IPS-18c (cell line): ENCODE measurements around the gene RPE65.
"Not testable (repeated sequence)": the region's sequence is repeated elsewhere in the genome, so short reads cannot be mapped to it uniquely, and the experiment has no call there.

Experiments
- H3K4me3 ChIP-seq: 2 replicates; pipeline ENCODE4 v1.7.0; 2013; ENCODE audit warnings: low read depth, mild to moderate bottlenecking, low read length, moderate library complexity; ENCODE audit not compliant: insufficient read depth
- H3K9me3 ChIP-seq: one replicate; pipeline ENCODE4 v1.6.1; 2013; ENCODE audit warnings: mild to moderate bottlenecking, low read length, moderate library complexity; ENCODE audit not compliant: control insufficient read depth, insufficient read depth

The RPE65 gene

DNA sequence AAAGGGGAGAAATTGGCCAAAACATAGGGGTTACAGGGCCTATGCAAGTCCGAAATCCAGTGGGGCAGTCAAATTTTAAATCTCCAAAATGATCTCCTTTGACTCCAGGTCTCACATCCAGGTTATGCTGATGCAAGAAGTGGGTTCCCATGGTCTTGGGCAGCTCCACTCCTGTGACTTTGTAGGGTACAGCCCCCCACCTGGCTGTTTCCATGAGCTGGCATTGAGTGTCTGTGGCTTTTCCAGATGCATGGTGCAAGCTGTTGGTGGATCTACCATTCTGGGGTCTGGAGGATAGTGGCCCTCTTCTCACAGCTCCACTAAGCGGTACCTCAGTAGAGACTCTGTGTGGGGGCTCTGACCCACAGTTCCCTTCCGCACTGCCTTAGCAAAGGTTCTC is 54.2 kb downstream of the RPE65 start:
- not testable (repeated sequence) for H3K9me3 ChIP-seq, H3K4me3 ChIP-seq

DNA sequence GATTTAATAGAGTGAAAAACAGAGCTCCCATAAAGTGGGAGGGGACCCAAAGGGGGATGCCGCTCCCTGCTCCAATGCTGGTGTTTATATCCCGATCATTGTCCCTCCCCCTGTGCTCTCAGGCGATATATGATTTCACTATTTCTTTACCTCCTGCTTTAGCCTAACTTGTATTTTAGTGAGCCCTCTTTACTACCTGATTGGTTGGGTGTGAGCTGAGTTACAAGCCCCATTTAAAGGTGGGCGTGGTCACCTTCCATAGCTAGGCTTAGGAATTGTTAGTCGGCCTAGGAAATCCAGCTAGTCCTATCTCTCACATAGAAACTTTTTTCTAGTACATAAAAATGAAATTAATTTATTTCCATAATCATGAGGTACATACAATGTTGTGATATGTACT is 57.3 kb downstream of the RPE65 start:
- not testable (repeated sequence) for H3K9me3 ChIP-seq, H3K4me3 ChIP-seq

- not testable (repeated sequence) for H3K9me3 ChIP-seq, H3K4me3 ChIP-seq
These were observed 63.8 kb downstream of the RPE65 start for GRCh38 chr1:68385798-68386524.

GRCh38 chr1:68384872-68385411 is 64.8 kb downstream of the RPE65 start:
- no peak overlapping the region for H3K4me3 ChIP-seq
- H3K9me3 ChIP-seq = no peaks in the 10 kb centered on the region

- Histone ChIP-seq H3K4me3 (no peak overlapping the region), H3K9me3 (no peaks in the 10 kb centered on the region)
These were observed 65.4 kb downstream of the RPE65 start for GRCh38 chr1:68384321-68384813.

- no peaks in the 10 kb centered on the region for H3K9me3 ChIP-seq
- no peak overlapping the region for H3K4me3 ChIP-seq
These were observed 66.7 kb downstream of the RPE65 start for GRCh38 chr1:68383092-68383491.

GRCh38 chr1:68379085-68379478 is 70.7 kb downstream of the RPE65 start:
- Histone ChIP-seq H3K4me3 (no peak overlapping the region), H3K9me3 (no peaks in the 10 kb centered on the region)
